ENCODE measurements around the gene DICER1. TPM values are rescaled to one million over a fixed set of nuclear protein-coding genes. Genes with fewer than 3 reads are reported as not detected.

Gene DICER1
- total RNA-seq, 1 experiment from 2014 or later: 62.0 TPM

- ChIA-PET CTCF (no interaction called here), POLR2A (no interaction called here)
- Mint-ChIP-seq H3K9me3 (no peaks in the 10 kb centered on the region), H3K4me1 (peaks cover 4% of the 10 kb centered on the region; the same call in 1 of the 2 replicates), H3K4me3 (no peak overlapping the region), H3K36me3 (peaks cover 26% of the 10 kb centered on the region), H3K27me3 (ENCODE audit: low read depth) (no peaks in the 10 kb centered on the region), H3K27ac (no peak overlapping the region)
- DNase-seq (ENCODE audit: low spot score) (no peak), ATAC-seq (no peak)
- TF ChIP-seq IRF2 (CRISPR knock-in tag; IDR thresholded peaks at IDR 0.05; ENCODE audit: borderline replicate concordance, low read depth) (no peak), SMAD4 (CRISPR knock-in tag; IDR thresholded peaks at IDR 0.05) (no peak)
Observed at GRCh38 chr14:95087619-95088018, 69.7 kb downstream of the DICER1 start.

GRCh38 chr14:95085321-95085720 is 72.0 kb downstream of the DICER1 start:
- TF ChIP-seq, protein P1, sequence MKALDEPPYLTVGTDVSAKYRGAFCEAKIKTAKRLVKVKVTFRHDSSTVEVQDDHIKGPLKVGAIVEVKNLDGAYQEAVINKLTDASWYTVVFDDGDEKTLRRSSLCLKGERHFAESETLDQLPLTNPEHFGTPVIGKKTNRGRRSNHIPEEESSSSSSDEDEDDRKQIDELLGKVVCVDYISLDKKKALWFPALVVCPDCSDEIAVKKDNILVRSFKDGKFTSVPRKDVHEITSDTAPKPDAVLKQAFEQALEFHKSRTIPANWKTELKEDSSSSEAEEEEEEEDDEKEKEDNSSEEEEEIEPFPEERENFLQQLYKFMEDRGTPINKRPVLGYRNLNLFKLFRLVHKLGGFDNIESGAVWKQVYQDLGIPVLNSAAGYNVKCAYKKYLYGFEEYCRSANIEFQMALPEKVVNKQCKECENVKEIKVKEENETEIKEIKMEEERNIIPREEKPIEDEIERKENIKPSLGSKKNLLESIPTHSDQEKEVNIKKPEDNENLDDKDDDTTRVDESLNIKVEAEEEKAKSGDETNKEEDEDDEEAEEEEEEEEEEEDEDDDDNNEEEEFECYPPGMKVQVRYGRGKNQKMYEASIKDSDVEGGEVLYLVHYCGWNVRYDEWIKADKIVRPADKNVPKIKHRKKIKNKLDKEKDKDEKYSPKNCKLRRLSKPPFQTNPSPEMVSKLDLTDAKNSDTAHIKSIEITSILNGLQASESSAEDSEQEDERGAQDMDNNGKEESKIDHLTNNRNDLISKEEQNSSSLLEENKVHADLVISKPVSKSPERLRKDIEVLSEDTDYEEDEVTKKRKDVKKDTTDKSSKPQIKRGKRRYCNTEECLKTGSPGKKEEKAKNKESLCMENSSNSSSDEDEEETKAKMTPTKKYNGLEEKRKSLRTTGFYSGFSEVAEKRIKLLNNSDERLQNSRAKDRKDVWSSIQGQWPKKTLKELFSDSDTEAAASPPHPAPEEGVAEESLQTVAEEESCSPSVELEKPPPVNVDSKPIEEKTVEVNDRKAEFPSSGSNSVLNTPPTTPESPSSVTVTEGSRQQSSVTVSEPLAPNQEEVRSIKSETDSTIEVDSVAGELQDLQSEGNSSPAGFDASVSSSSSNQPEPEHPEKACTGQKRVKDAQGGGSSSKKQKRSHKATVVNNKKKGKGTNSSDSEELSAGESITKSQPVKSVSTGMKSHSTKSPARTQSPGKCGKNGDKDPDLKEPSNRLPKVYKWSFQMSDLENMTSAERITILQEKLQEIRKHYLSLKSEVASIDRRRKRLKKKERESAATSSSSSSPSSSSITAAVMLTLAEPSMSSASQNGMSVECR (CRISPR knock-in tag; IDR thresholded peaks at IDR 0.05; ENCODE audit: borderline replicate concordance): no peak
- TF ChIP-seq TP53 (CRISPR knock-in tag; IDR thresholded peaks at IDR 0.05) (no peak), KAT7 (CRISPR knock-in tag; IDR thresholded peaks at IDR 0.05; ENCODE audit: borderline replicate concordance) (no peak), NR3C1 (CRISPR knock-in tag; conservative IDR thresholded peaks at IDR 0.05; ENCODE audit: low read depth) (no peak), CBFB (CRISPR knock-in tag; IDR thresholded peaks at IDR 0.05; ENCODE audit: low read depth) (no peak), FOXK1 (CRISPR knock-in tag; IDR thresholded peaks at IDR 0.05) (no peak), FOXP1 (CRISPR knock-in tag; IDR thresholded peaks at IDR 0.05; ENCODE audit: borderline replicate concordance) (no peak), ESRRA (CRISPR knock-in tag; IDR thresholded peaks at IDR 0.05; ENCODE audit: borderline replicate concordance) (no peak), FOXP4 (CRISPR knock-in tag; IDR thresholded peaks at IDR 0.05) (no peak), ZBTB21 (CRISPR knock-in tag; IDR thresholded peaks at IDR 0.05; ENCODE audit: borderline replicate concordance) (no peak), JUN (CRISPR knock-in tag; IDR thresholded peaks at IDR 0.05) (no peak), RORB (CRISPR knock-in tag; IDR thresholded peaks at IDR 0.05) (no peak), ZNF121 (CRISPR knock-in tag; IDR thresholded peaks at IDR 0.05) (no peak), ZSCAN18 (CRISPR knock-in tag; IDR thresholded peaks at IDR 0.05) (no peak), E2F4 (CRISPR knock-in tag; IDR thresholded peaks at IDR 0.05; ENCODE audit: borderline replicate concordance, low read depth) (no peak), GRHL2 (CRISPR knock-in tag; IDR thresholded peaks at IDR 0.05; ENCODE audit: insufficient replicate concordance, severe bottlenecking) (no peak), JAZF1 (CRISPR knock-in tag; IDR thresholded peaks at IDR 0.05) (no peak), ATF3 (CRISPR knock-in tag; conservative IDR thresholded peaks at IDR 0.05) (no peak), TCF7 (CRISPR knock-in tag; IDR thresholded peaks at IDR 0.05; ENCODE audit: low read depth) (no peak), PREB (CRISPR knock-in tag; IDR thresholded peaks at IDR 0.05; ENCODE audit: borderline replicate concordance) (no peak)
- Mint-ChIP-seq H3K4me1 (peaks cover 4% of the 10 kb centered on the region; the same call in 1 of the 2 replicates), H3K27me3 (ENCODE audit: low read depth) (no peaks in the 10 kb centered on the region), H3K27ac (no peak overlapping the region), H3K36me3 (peaks cover 20% of the 10 kb centered on the region), H3K9me3 (no peaks in the 10 kb centered on the region), H3K4me3 (no peak overlapping the region)
- ATAC-seq: no peak
- ChIA-PET POLR2A (no interaction called here), CTCF (no interaction called here)
- DNase-seq (ENCODE audit: low spot score): no peak
